Lower leg skin (tissue), 4 donors: ENCODE measurements around the gene SKAP1. TPM values are rescaled to one million over a fixed set of nuclear protein-coding genes. Genes with fewer than 3 reads are reported as not detected.

Source experiments
- DNase-seq, 2 donors: peaks; one replicate each; pipeline ENCODE4 v3.0.0-alpha.2; 2019; ENCODE audit warnings: low spot score in 2 of 2
- H3K4me3 ChIP-seq: fragments of 200-600 bp; sonication (generic); 2 replicates; pipeline ENCODE4 v1.5.1; 2017; ENCODE audit warnings: mild to moderate bottlenecking, low read depth; ENCODE audit not compliant: poor library complexity, severe bottlenecking
- CTCF ChIP-seq, 3 donors: fragments of 450-650 bp; IDR thresholded peaks; one replicate each; pipeline ENCODE4 v1.5.1; 2016; ENCODE audit warnings: antibody characterized with exemption in 3 of 3, mild to moderate bottlenecking in 3 of 3, moderate library complexity in 2 of 3
- POLR2A ChIP-seq, 2 donors: fragments of 450-650 bp; IDR thresholded peaks; one replicate each; pipeline ENCODE4 v1.6.1; 2016 to 2017; ENCODE audit warnings: antibody characterized with exemption in 2 of 2, mild to moderate bottlenecking in 1 of 2, moderate library complexity in 1 of 2
- WGBS, 2 donors: methylation state at CpG; one replicate each; pipeline ENCODE4 v1.1.5; 2018; 5-methylcytosine and 5-hydroxymethylcytosine counted together
- intact Hi-C: fragments of 100-400 bp; cut with DNase I; formaldehyde crosslinking; loops from one replicate; pipeline ENCODE4 v1.15.0; 2023; ENCODE audit warnings: low total_unique reads
- total RNA-seq, 4 donors: library from RNA; depleted of rRNA; stranded (reverse); fragments of >200 nt; gene quantifications; one replicate each; pipeline ENCODE4 v1.1.0, GENCODE V29; 2016

The SKAP1 gene
- total RNA-seq, 4 donors from 2014 or later = 0.99 to 1.2 TPM; not detected in 2

GRCh38 chr17:48143629-48144028 is 286.4 kb downstream of the SKAP1 start:
- no peak overlapping the region for H3K4me3 ChIP-seq
- peak in 1 of 2 donors; percentile 68 for DNase-seq
- WGBS, 2 donors = 21 to 42% methylated on average over 6 of the region's 6 CpGs
- TF ChIP-seq CTCF (IDR thresholded peaks at IDR 0.05) (no peak), POLR2A (IDR thresholded peaks at IDR 0.05) (no peak)
- intact Hi-C loops = no loop called here

GRCh38 chr17:48139944-48140343 is 290.1 kb downstream of the SKAP1 start:
- TF ChIP-seq CTCF (IDR thresholded peaks at IDR 0.05) (no peak), POLR2A (IDR thresholded peaks at IDR 0.05) (no peak)
- WGBS, 2 donors = 69 to 73% methylated on average over 2 of the region's 2 CpGs
- DNase-seq = peak in 1 of 2 donors; percentile 68
- intact Hi-C loops = no loop called here
- no peak overlapping the region for H3K4me3 ChIP-seq

DNA sequence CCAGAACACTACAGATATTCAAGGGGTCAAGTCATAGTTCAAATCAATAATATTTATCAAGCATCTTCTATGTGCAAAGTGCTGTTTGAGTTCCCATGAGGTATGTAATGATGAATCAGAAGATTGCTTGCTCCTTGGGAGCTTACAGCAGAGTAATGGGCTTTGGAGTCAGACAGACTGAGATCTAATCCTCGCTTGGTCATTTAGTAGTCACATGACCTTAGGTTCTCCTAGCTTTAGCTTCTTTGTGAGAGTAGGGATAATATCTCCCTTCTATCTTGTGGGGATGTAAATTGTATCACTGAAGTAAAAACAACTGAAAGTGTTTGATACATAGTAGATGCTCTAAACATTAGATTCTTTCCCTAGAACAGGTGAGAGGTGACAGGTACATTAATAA is 292.4 kb downstream of the SKAP1 start:
- intact Hi-C loops = no loop called here
- 72 to 77% methylated on average over 1 of the region's 1 CpG for WGBS, 2 donors
- DNase-seq = no peak
- no peak overlapping the region for H3K4me3 ChIP-seq
- TF ChIP-seq POLR2A (IDR thresholded peaks at IDR 0.05) (no peak), CTCF (IDR thresholded peaks at IDR 0.05) (no peak)

DNA sequence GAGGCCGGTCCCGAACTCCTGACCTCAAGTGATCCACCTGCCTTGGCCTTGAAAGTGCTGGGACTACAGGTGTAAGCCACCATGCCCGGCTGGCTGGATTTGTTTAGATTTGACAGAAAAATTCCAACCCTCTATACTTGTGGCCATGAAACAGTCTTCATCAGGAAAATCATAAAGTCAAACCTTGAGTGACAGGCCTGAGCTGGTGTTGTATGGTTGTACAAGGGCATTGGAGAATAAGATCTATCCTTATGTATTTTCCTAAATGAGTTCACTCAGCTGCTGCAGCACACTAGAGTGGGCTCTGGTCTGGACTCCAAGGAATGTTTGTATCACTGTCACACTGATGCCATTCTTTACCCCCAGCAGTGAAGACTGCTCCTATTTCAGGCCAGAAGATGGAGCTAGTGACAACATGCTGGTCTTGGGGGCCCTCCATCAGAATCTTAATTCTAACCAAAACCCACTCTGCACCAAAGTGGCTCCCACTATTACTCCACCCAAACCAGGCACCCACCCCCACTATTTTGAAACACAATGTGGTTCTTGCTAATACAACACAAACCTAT is 295.0 kb downstream of the SKAP1 start:
- no peak overlapping the region for H3K4me3 ChIP-seq
- peak in 1 of 2 donors; percentile 15 for DNase-seq
- intact Hi-C loops = loop anchor here (5.0 kb wide), 1 partner anchor 58 kb away; no protein-coding TSS in a partner anchor
- WGBS, 2 donors = 89 to 90% methylated on average over 3 of the region's 3 CpGs
- TF ChIP-seq POLR2A (IDR thresholded peaks at IDR 0.05) (no peak), CTCF (IDR thresholded peaks at IDR 0.05) (no peak)

GRCh38 chr17:48132385-48132784 is 297.6 kb downstream of the SKAP1 start:
- peak in 1 of 2 donors; percentile 78 for DNase-seq
- intact Hi-C loops = loop anchor here (5.0 kb wide), 1 partner anchor 55 kb away; no protein-coding TSS in a partner anchor
- 65 to 78% methylated on average over 5 of the region's 5 CpGs for WGBS, 2 donors
- no peak overlapping the region for H3K4me3 ChIP-seq
- TF ChIP-seq CTCF (IDR thresholded peaks at IDR 0.05) (no peak), POLR2A (IDR thresholded peaks at IDR 0.05) (no peak)
